Fibroblast of peridontal ligament (primary cell): ENCODE measurements around the gene STAG3.
A peak's percentile ranks its signal among the peaks of the same experiment; 100 is the strongest.
"Not testable (repeated sequence)": the region's sequence is repeated elsewhere in the genome, so short reads cannot be mapped to it uniquely, and the experiment has no call there.

ENCODE experiments used
- DNase-seq: peaks from one replicate; pipeline ENCODE4 v3.0.0-alpha.2; 2010; ENCODE audit errors: extremely low read depth

The STAG3 gene

DNA sequence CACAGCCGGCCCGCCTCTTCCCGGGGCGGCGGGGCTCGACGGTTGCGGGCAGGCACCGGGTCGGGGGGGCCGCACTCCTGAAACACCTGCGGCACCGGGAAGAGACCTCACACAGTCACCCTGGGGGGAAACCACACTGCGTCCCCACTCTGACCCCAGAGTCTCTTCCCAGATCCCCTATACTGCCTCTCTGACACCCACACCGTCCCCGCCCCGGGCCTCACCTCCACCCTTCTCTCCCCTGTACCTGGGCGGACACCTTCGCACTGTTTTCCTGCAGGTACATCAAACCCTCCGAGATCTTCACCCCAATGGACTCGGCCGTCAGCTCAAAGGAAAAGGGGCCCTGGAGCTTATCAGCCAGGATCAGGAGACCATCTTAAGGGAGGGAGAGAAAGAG lies 5.9 kb upstream of the STAG3 start:
- no peak for DNase-seq

DNA sequence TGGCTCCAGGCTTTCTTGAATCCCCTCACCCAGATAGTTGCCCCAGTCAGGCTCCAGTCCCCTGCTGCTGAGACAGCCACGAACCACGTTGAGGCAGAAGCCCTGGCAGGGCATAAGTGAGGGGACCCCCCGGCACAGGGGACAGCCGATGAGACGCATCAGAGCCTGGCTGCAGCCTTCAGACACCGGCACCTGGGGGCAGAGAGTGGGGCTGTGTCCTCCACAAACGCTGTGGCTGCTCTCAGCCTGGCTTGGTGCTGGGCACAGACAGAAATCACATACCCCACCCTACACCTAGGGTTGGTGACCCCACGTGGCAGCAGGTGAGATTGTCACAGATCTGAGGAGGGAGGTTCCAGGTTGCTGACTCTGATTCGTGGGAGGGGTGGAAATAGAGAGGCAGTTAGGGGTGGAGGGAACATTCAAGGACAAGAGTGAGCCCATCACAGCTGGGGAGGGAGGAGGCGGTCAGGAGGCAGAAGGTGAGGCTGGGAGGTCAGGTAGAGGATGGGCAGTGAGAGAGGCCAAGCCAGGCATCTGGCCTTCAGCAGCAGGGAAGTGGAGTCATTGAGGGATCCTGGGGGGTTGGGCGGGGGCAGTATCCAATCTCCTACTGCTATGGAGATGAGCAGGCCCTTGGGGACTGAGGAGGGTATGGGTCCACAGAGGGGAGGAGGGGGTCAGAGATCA lies 3.8 kb upstream of the STAG3 start:
- DNase-seq: no peak

- DNase-seq: no peak
Measured at GRCh38 chr7:100174582-100174981, 3.1 kb upstream of the STAG3 start.

GRCh38 chr7:100175296-100175935 lies 2.3 kb upstream of the STAG3 start:
- DNase-seq: no peak

- no peak for DNase-seq
Measured at GRCh38 chr7:100176096-100177044, 1.3 kb upstream of the STAG3 start.

DNA sequence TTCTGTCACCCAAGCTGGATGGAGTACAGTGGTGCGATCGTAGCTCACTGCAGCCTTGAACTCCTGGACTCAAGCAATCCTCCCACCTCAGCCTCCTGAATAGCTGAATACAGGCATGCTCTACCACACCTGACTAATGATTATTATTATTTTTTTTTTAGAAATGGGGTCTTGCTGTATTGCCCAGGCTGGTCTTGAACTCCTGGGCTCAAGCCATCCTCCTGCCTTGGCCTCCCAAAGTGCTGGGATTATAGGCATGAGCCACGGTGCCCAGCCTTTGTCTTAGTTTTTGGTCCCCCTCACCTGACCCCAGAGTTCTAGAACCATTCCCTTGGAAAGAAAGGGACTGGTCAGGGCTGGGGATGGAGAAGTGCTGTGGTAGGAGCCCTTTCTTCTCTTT lies 2.4 kb downstream of the STAG3 start:
- DNase-seq: not testable (repeated sequence)

- not testable (repeated sequence) for DNase-seq
Measured at GRCh38 chr7:100182616-100183015, 4.9 kb downstream of the STAG3 start.

DNA sequence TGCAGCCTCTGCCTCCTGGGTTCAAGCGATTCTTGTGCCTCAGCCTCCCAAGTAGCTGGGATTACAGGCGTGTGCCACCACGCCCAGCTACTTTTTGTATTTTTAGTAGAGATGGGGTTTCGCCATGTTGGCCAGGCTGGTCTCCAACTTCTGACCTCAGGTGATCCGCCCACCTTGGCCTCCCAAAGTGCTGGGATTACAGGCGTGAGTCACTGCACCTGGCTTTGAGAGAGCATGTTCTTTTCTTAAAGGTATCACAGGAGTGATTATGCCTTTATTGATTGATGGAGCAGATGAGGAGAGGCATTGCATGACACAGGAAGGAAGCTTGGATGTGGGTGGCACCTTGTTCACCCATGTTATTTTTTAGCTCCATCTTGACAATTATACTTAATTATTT lies 5.4 kb downstream of the STAG3 start:
- not testable (repeated sequence) for DNase-seq

DNA sequence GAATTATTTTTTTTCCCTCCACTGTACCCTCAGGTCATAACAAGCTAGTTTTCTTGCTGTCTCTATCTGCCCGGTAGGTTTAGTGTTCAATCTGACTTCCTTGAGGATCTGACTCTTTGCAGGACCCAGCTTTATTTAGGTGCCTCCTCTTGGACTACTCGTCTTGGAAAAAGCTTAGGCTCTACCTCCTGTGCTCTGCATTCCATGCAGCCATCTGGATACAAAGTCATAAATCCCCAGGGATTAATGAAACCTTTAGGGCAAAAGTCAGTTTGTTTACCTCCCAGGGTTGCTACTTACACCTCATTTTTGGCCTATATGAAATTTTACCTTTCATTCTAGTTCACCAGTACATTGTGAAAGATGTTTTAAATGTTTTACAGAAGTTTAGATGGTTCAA lies 8.0 kb downstream of the STAG3 start:
- no peak for DNase-seq

- DNase-seq: no peak
Measured at GRCh38 chr7:100189061-100189460, 11.3 kb downstream of the STAG3 start.

- peak; percentile 73 for DNase-seq
Measured at GRCh38 chr7:100190048-100190711, 12.5 kb downstream of the STAG3 start.

GRCh38 chr7:100191775-100192174 lies 14.1 kb downstream of the STAG3 start:
- peak; percentile 47 for DNase-seq

DNA sequence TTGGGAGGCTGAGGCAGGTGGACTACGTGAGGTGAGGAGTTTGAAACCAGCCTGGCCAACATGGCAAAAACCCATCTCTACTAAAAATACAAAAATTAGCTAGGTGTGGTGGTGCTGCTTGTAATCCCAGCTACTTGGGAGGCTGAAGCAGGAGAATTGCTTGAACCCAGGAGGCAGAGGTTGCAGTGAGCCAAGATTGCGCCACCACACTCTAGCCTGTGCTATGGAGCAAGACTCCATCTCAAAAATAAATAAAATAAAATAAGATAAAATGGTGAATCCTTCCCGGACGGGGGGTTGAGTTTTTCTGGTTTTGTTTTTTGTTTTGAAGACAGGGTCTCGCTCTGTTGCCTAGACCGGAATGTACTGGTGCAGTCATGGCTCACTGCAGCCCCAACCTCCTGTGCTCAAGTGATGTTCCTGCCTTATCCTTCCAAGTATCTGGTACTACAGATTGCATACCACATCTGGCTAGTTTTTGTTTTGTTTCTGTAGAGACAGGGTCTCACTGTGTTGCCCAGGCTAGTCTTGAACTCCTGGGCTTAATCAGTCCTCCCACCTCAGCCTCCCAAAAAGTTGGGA lies 14.7 kb downstream of the STAG3 start:
- not testable (repeated sequence) for DNase-seq

- no peak for DNase-seq
Measured at GRCh38 chr7:100192969-100193368, 15.3 kb downstream of the STAG3 start.

- no peak for DNase-seq
Measured at GRCh38 chr7:100195222-100195621, 17.5 kb downstream of the STAG3 start.

DNA sequence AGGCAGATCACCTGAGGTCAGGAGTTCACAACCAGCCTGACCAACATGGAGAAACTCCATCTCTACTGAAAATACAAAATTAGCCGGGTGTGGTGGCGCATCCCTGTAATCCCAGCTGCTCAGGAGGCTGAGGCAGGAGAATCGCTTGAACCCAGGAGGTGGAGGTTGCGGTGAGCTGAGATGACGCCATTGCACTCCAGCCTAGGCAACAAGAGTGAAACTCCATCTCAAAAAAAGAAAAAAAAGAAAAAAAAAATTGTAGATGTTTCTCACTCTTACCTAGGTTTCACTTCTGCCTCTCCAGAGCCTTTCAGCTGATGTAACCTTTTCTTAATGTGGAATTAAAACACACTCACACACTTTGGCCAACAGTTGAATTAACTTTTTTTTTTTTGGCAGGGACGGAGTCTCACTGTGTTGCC lies 18.2 kb downstream of the STAG3 start:
- DNase-seq: not testable (repeated sequence)

DNA sequence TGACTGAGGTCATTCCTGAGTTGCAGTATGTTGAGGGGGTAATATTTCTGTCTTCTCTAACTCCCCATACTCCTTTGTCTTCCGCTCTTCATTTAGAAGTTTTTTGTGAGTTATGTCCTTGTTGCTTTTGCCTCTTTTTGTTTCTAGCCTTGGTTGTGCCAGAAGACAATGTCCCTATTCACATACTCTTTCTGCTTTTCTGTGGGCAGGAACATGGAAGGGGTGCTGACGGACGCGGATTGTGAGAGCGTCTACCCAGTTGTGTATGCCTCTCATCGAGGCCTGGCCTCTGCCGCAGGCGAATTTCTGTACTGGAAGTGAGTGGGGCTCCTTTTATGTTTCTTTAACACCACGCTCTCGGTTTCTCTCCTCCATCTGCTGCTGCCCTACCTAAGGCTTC lies 20.5 kb downstream of the STAG3 start:
- no peak for DNase-seq

- no peak for DNase-seq
Measured at GRCh38 chr7:100200693-100201092, 23.0 kb downstream of the STAG3 start.

GRCh38 chr7:100204454-100204853 lies 26.7 kb downstream of the STAG3 start:
- DNase-seq: no peak

DNA sequence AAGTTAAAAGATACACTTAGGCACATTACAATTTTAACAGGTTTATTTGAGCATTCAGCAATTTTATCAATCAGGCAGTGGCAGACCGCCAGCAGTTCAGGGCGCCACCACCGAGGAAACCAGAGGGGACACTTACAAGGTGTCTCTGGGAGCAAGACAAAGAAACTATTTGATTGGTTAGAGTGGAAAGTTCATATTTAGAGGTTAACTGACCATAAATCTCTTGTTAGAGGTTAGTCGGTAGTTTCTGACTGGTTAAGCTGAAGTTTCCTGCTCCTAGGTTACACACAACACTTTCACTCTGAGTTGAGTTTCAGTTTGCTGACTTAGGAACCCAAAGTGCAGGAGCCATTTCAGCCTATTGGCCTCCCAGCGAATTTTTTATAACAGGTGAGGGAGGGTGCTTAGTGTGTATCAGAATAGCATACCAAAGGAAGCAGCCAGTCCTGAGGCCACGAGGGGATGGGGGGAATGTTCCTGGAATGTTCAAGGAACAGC lies 31.2 kb downstream of the STAG3 start:
- no peak for DNase-seq

DNA sequence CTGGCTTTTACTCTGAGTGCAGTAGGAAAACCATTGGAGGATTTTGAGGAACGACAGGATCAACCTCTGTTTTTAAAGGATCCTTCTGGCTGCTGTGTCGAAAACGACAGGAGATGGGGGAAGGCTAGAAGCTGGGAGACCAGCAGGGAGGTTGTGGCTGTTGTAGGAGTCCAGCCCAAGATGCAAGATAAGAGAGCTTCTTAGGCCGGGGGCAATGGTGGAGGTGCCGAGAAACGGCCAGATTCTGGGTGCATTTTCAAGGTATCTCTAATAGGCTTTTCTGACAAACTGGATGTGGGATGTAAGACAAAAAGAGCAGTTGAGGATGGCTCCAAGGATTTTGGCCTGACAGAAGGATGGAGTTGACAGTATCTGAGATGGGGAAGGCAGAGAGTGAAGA lies 31.8 kb downstream of the STAG3 start:
- no peak for DNase-seq
